Kasumi-1 (cell line): Measurements from ENCODE around the gene ABRACL.
"Not testable (repeated sequence)": the region's sequence is repeated elsewhere in the genome, so short reads cannot be mapped to it uniquely, and the experiment has no call there.

Experiments
- DNase-seq, 2 experiments: peaks; one replicate each; lab custom pipeline; 2025; lab: John Stamatoyannopoulos, UW

The ABRACL gene

GRCh38 chr6:139011980-139012379 lies 16.6 kb upstream of the ABRACL start:
- no peak for DNase-seq

- DNase-seq = no peak
These were observed 15.3 kb upstream of the ABRACL start for GRCh38 chr6:139013185-139013800.

- DNase-seq = no peak
These were observed 13.6 kb upstream of the ABRACL start for GRCh38 chr6:139014945-139015344.

- peak; percentile 82 to 94 for DNase-seq
These were observed 12.0 kb upstream of the ABRACL start for GRCh38 chr6:139016337-139017213.

GRCh38 chr6:139017227-139017626 lies 11.3 kb upstream of the ABRACL start:
- DNase-seq = no peak

GRCh38 chr6:139019722-139020121 lies 8.8 kb upstream of the ABRACL start:
- no peak for DNase-seq

GRCh38 chr6:139020689-139021088 lies 7.9 kb upstream of the ABRACL start:
- DNase-seq = no peak

- DNase-seq = not testable (repeated sequence)
These were observed 3.1 kb upstream of the ABRACL start for GRCh38 chr6:139025416-139025815.

- DNase-seq = peak; percentile 47 to 70
These were observed 844 bp upstream of the ABRACL start for GRCh38 chr6:139027620-139028182.

GRCh38 chr6:139028215-139028657 lies 309 bp upstream of the ABRACL start:
- peak in 1 of 2 experiments; percentile 62 for DNase-seq

GRCh38 chr6:139029470-139030227 lies 1.1 kb downstream of the ABRACL start:
- peak; percentile 18 to 38 for DNase-seq

GRCh38 chr6:139030228-139030963 lies 1.9 kb downstream of the ABRACL start:
- DNase-seq = peak; percentile 82 to 90

GRCh38 chr6:139037490-139037889 lies 8.9 kb downstream of the ABRACL start:
- DNase-seq = no peak

- DNase-seq = no peak
These were observed 15.7 kb downstream of the ABRACL start for GRCh38 chr6:139044250-139044649.

- DNase-seq = no peak
These were observed 19.1 kb downstream of the ABRACL start for GRCh38 chr6:139047677-139048076.

GRCh38 chr6:139048912-139049311 lies 20.4 kb downstream of the ABRACL start:
- not testable (repeated sequence) for DNase-seq

GRCh38 chr6:139050131-139050769 lies 21.7 kb downstream of the ABRACL start:
- not testable (repeated sequence) for DNase-seq

GRCh38 chr6:139050770-139051313 lies 22.3 kb downstream of the ABRACL start:
- DNase-seq = no peak

GRCh38 chr6:139051396-139052060 lies 23.0 kb downstream of the ABRACL start:
- no peak for DNase-seq

- DNase-seq = no peak
These were observed 24.8 kb downstream of the ABRACL start for GRCh38 chr6:139053382-139053781.
